Keratinocyte (primary cell): Measurements from ENCODE around the gene MFAP1. TPM values are rescaled to one million over a fixed set of nuclear protein-coding genes. Genes with fewer than 3 reads are reported as not detected.

Experiments used
- DNase-seq: peaks from one replicate; pipeline ENCODE4 v3.0.0-alpha.2; 2011; ENCODE audit warnings: low read depth, missing footprints, low spot score
- FAIRE-seq: peaks from 2 replicates; lab custom pipeline; 2011; peaks lifted over from hg19 to GRCh38; lab: Jason Lieb, UNC
- H2AFZ ChIP-seq: 2 replicates; pipeline ENCODE4 v1.6.0; 2012; ENCODE audit warnings: low read length, control low read depth, inconsistent platforms; ENCODE audit not compliant: control insufficient read depth
- H3K27ac ChIP-seq: 2 replicates; pipeline ENCODE4 v1.5.1; 2011; ENCODE audit warnings: low read length; ENCODE audit not compliant: control insufficient read depth, insufficient read depth
- H3K27me3 ChIP-seq: 3 replicates; pipeline ENCODE4 v1.6.0; 2011; ENCODE audit warnings: low read length; ENCODE audit not compliant: control insufficient read depth, insufficient read depth; ENCODE audit errors: extremely low read depth
- H3K36me3 ChIP-seq, 2 experiments: 2 replicates in 1 of 2; 3 replicates in 1 of 2; pipeline ENCODE4 v1.5.1; 2011; ENCODE audit warnings: low read length in 2 of 2, mild to moderate bottlenecking in 1 of 2; ENCODE audit not compliant: control insufficient read depth in 2 of 2, insufficient read depth in 2 of 2; ENCODE audit errors: extremely low read depth in 1 of 2
- H3K4me1 ChIP-seq: 3 replicates; pipeline ENCODE4 v1.5.1; 2011; ENCODE audit warnings: low read length; ENCODE audit not compliant: control insufficient read depth, insufficient read depth; ENCODE audit errors: extremely low read depth
- H3K4me2 ChIP-seq: 3 replicates; pipeline ENCODE4 v1.6.0; 2011; ENCODE audit warnings: low read depth, low read length; ENCODE audit not compliant: control insufficient read depth, insufficient read depth; ENCODE audit errors: extremely low read depth
- H3K4me3 ChIP-seq, 3 experiments: fragments of 200-600 bp in 1 of 3; sonication (generic) in 1 of 3; 2 replicates in 2 of 3; 3 replicates in 1 of 3; pipeline ENCODE4 v1.5.1; 2011 to 2016; ENCODE audit warnings: low read length in 3 of 3, mild to moderate bottlenecking in 3 of 3, control low read depth in 2 of 3, inconsistent platforms in 1 of 3, low read depth in 1 of 3, mixed read lengths in 1 of 3, mixed run types in 1 of 3, moderate library complexity in 1 of 3; ENCODE audit not compliant: control insufficient read depth in 2 of 3, insufficient read depth in 2 of 3; ENCODE audit errors: extremely low read depth in 1 of 3
- H3K79me2 ChIP-seq: 2 replicates; pipeline ENCODE4 v1.6.0; 2012; ENCODE audit warnings: low read length; ENCODE audit not compliant: control insufficient read depth, insufficient read depth
- H3K9ac ChIP-seq: 3 replicates; pipeline ENCODE4 v1.6.0; 2011; ENCODE audit warnings: low read length; ENCODE audit not compliant: control insufficient read depth, insufficient read depth; ENCODE audit errors: extremely low read depth
- H3K9me1 ChIP-seq: 3 replicates; pipeline ENCODE4 v1.6.0; 2011; ENCODE audit warnings: low read length; ENCODE audit not compliant: control insufficient read depth, insufficient read depth; ENCODE audit errors: extremely low read depth
- H3K9me3 ChIP-seq: 2 replicates; pipeline ENCODE4 v1.5.1; 2012; ENCODE audit warnings: low read depth, low read length; ENCODE audit not compliant: control insufficient read depth
- H4K20me1 ChIP-seq: 3 replicates; pipeline ENCODE4 v1.6.0; 2011; ENCODE audit warnings: low read length; ENCODE audit not compliant: control insufficient read depth, insufficient read depth; ENCODE audit errors: extremely low read depth
- EZH2 ChIP-seq: IDR thresholded peaks from one replicate; pipeline ENCODE4 v1.6.1; 2012; ENCODE audit warnings: inconsistent platforms, mild to moderate bottlenecking, low read length, moderate library complexity
- dilution Hi-C: fragments of 300-500 bp; cut with MboI; formaldehyde crosslinking; loops from one replicate; pipeline ENCODE4 v1.7.0; 2020; ENCODE audit warnings: low sequenced_read_pairs; ENCODE audit not compliant: extremely low pct_ligation_motif_present
- polyA plus RNA-seq, 5 experiments: library from polyadenylated mRNA; depleted of rRNA in 3 of 5; stranded (reverse) in 3 of 5; stranded (forward) in 1 of 5; unstranded in 1 of 5; fragments of >200 nt; gene quantifications; 1 replicate in 1 of 5; 2 replicates in 3 of 5; 3 replicates in 1 of 5; pipeline versions ENCODE4 v1.2.1 to v1.2.3, GENCODE V29; 2011 to 2012; ENCODE audit warnings: missing spikeins in 2 of 5, low read depth in 1 of 5, low replicate concordance in 1 of 5
- TF ChIP-seq, protein P1 (sequence below), 3 experiments: IDR thresholded peaks in 1 of 3; conservative IDR thresholded peaks in 1 of 3; optimal IDR thresholded peaks in 1 of 3; 2 replicates in 2 of 3; 3 replicates in 1 of 3; pipeline versions ENCODE3 to v1.5.1; 2011; ENCODE audit warnings: low read length in 3 of 3, mild to moderate bottlenecking in 3 of 3, moderate library complexity in 2 of 3, control low read depth in 1 of 3, inconsistent platforms in 1 of 3; ENCODE audit not compliant: insufficient read depth in 2 of 3; ENCODE audit errors: extremely low read depth in 1 of 3

Gene MFAP1
- polyA plus RNA-seq, 1 donor (not counting 4 experiments of a cell fraction or from before 2014, with no cell fraction given), result 25.6 TPM

DNA sequence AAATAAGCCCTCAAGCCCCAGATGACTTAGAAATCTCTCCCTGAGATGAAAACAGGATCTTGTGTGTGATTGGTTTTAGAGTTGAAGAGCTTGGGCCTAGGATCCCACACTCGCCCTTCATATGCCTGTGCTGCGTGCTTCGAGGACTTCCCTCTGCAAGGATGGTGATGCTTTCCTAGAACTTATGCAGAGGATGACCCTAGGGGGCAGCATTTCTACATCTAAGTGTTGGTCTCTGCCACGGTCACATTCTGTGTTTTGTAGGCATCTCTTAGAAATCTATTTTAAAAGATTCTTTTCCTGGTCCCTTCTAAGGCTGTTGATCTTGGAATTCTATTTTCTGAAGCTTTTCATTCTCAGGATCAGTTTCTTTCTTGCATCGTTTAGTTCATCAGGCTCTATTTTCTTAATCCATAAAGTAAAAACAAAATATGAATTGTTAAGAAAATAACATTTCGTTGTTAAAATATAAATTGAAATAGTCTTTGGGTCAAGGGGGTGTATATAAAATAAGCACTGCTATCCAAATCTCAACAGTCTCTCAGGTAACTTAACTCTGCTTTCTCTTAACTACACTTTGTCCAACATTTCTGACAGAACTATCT lies 48.0 kb upstream of the MFAP1 start:
- H3K4me1 ChIP-seq, result no peaks in the 10 kb centered on the region
- FAIRE-seq (no peak), DNase-seq (peak; percentile 7)
- H3K9me1 ChIP-seq, result no peaks in the 10 kb centered on the region
- H3K27me3 ChIP-seq, result no peaks in the 10 kb centered on the region
- no peak overlapping the region for H3K9ac ChIP-seq
- dilution Hi-C loops, result no loop called here
- no peak overlapping the region for H3K4me2 ChIP-seq
- no peak overlapping the region for H3K27ac ChIP-seq
- H2AFZ ChIP-seq, result no peak overlapping the region
- no peaks in the 10 kb centered on the region for H3K79me2 ChIP-seq
- TF ChIP-seq, protein P1, sequence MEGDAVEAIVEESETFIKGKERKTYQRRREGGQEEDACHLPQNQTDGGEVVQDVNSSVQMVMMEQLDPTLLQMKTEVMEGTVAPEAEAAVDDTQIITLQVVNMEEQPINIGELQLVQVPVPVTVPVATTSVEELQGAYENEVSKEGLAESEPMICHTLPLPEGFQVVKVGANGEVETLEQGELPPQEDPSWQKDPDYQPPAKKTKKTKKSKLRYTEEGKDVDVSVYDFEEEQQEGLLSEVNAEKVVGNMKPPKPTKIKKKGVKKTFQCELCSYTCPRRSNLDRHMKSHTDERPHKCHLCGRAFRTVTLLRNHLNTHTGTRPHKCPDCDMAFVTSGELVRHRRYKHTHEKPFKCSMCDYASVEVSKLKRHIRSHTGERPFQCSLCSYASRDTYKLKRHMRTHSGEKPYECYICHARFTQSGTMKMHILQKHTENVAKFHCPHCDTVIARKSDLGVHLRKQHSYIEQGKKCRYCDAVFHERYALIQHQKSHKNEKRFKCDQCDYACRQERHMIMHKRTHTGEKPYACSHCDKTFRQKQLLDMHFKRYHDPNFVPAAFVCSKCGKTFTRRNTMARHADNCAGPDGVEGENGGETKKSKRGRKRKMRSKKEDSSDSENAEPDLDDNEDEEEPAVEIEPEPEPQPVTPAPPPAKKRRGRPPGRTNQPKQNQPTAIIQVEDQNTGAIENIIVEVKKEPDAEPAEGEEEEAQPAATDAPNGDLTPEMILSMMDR (optimal IDR thresholded peaks at IDR 0.05 in 1 of 3, IDR thresholded peaks at IDR 0.05 in 1 of 3, conservative IDR thresholded peaks at IDR 0.05 in 1 of 3; ENCODE audit: extremely low read depth in 1 of 3, insufficient read depth in 2 of 3, low read length in 3 of 3), result peak; percentile 54 to 77 (median 67)
- TF ChIP-seq EZH2, result no peak
- peaks cover 8 to 10% of the 10 kb centered on the region in 2 experiments for H3K36me3 ChIP-seq
- H4K20me1 ChIP-seq, result no peaks in the 10 kb centered on the region
- H3K4me3 ChIP-seq, result no peak overlapping the region
- H3K9me3 ChIP-seq, result no peaks in the 10 kb centered on the region

DNA sequence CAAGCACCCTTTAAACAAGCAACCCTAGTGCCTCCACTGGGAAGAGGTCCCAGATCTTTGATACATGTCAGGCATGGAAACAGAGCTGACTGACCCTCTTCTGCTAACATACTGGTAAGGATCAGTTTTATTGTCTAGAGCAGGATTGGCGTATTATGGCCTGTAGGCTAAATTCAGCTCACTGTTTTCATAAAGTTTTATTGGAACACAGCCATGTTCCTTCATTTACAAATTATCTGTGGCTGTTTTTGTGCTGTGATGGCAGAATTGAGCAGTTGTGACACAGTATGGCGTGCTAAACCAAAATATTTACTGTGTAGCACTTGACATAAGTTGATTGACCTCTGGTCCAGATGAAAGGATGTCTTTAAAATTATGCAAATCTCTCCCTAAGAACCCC lies 47.3 kb upstream of the MFAP1 start:
- no peak overlapping the region for H3K4me3 ChIP-seq
- TF ChIP-seq EZH2, result no peak
- TF ChIP-seq, protein P1 (optimal IDR thresholded peaks at IDR 0.05 in 1 of 3, IDR thresholded peaks at IDR 0.05 in 1 of 3, conservative IDR thresholded peaks at IDR 0.05 in 1 of 3; ENCODE audit: extremely low read depth in 1 of 3, insufficient read depth in 2 of 3, low read length in 3 of 3), result no peak
- peaks cover 7 to 8% of the 10 kb centered on the region in 2 experiments for H3K36me3 ChIP-seq
- no peak overlapping the region for H3K4me2 ChIP-seq
- H3K79me2 ChIP-seq, result no peaks in the 10 kb centered on the region
- FAIRE-seq (no peak), DNase-seq (no peak)
- dilution Hi-C loops, result no loop called here
- H2AFZ ChIP-seq, result no peak overlapping the region
- no peaks in the 10 kb centered on the region for H3K27me3 ChIP-seq
- no peak overlapping the region for H3K27ac ChIP-seq
- no peaks in the 10 kb centered on the region for H3K9me3 ChIP-seq
- H3K4me1 ChIP-seq, result no peaks in the 10 kb centered on the region
- no peaks in the 10 kb centered on the region for H3K9me1 ChIP-seq
- no peaks in the 10 kb centered on the region for H4K20me1 ChIP-seq
- no peak overlapping the region for H3K9ac ChIP-seq
